KOPT-K1 (cell line): ENCODE data around the gene FAAH.

Source experiments
- H3K27ac ChIP-seq: fragments of 200-600 bp; sonication (generic); 2 replicates; pipeline ENCODE4 v1.5.1; 2016; ENCODE audit warnings: antibody characterized with exemption, mild to moderate bottlenecking, low read depth, low read length; ENCODE audit not compliant: poor library complexity, severe bottlenecking
- H3K36me3 ChIP-seq: fragments of 200-600 bp; sonication (generic); 2 replicates; pipeline ENCODE4 v1.5.1; 2017; ENCODE audit warnings: antibody characterized with exemption, mild to moderate bottlenecking, low read length, moderate library complexity; ENCODE audit not compliant: insufficient read depth
- H3K9me3 ChIP-seq: fragments of 200-600 bp; sonication (generic); 2 replicates; pipeline ENCODE4 v1.5.1; 2017; ENCODE audit warnings: antibody characterized with exemption, low read length, mild to moderate bottlenecking; ENCODE audit not compliant: insufficient read depth, poor library complexity, severe bottlenecking

FAAH gene

DNA sequence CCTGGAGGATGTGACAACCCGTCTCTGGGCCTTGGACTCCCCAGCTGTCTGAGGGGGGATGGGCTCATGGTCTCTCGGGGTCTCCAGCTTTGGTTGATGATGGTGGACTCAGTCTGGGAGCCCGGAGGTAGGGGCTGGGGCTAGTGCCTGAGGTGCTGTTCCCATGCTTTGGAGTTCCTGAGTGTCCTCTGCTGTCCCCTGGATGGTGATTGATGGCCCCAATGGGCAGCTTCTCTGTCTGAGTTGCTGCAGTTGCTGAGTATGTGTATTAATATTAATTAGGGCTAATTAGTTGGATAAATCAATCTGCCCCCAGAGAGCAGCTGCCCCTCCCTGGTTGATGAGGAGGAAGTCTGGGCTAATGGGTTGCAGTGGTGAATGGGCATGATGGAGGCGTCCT lies 30.6 kb downstream of the FAAH start:
- Histone ChIP-seq H3K9me3 (no peaks in the 10 kb centered on the region), H3K27ac (no peak overlapping the region), H3K36me3 (no peaks in the 10 kb centered on the region)

DNA sequence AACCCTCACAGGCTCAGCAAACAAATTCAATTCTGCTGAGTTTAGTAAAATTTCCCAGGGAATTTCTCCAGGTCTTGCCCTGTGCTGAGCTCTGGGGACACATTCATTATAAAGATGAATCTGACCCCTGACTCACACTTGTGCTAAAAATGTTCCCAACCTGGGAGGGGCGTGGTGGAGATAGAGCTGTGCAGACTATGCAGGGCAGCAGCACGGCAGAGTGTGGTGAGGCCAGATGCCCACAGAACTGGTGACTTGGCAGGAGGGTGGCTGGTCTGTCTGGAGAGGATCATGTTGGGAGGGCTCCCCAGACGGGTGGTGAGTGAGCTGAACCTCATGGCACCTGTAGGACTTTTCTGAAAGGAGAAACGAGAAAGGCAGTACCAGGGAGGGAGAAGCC lies 31.6 kb downstream of the FAAH start:
- Histone ChIP-seq H3K36me3 (no peaks in the 10 kb centered on the region), H3K27ac (no peak overlapping the region)

DNA sequence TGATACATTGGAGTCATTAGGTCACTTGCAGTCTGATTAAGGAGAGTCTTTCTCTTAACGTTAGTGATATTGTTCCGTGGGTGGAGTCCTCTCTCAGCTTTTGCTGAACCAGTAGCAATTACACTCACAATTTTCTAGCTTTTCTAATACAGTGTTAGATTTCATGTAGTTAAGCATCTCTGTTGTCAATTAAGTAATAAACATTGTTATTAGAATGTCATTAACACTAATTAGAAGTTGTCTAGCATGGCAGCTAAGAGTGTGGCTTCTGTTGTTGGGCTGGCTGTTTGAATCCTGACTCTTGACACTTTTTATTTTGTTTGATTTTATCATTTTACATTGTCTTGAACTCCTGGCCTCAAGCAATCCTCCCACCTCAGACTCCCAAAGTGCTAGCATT lies 33.4 kb downstream of the FAAH start:
- Histone ChIP-seq H3K27ac (no peak overlapping the region), H3K9me3 (no peaks in the 10 kb centered on the region), H3K36me3 (no peaks in the 10 kb centered on the region)

More for the DNA sequence above, 31.6 kb downstream of the FAAH start:
- no peaks in the 10 kb centered on the region for H3K9me3 ChIP-seq

DNA sequence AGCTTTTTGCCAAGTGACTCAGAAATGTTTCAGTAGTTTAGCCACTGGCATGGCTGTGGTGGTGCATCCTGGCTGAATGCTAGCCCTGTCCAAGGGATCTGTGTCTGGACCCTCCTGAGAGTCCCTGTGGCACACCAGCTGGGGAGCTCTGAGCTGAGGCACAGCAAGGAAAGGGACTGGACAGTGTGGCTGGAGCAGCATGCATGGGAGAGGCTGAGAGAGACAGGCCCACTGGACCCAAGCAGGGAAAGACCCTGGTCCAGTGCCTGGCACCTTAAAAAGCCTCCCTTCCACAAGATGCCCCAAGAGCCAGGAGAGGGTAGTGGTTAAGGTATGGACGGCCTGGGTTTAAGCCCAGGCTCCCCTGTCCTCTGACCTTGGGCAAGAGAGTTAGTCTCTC lies 35.3 kb downstream of the FAAH start:
- Histone ChIP-seq H3K36me3 (no peaks in the 10 kb centered on the region), H3K9me3 (no peaks in the 10 kb centered on the region), H3K27ac (no peak overlapping the region)

DNA sequence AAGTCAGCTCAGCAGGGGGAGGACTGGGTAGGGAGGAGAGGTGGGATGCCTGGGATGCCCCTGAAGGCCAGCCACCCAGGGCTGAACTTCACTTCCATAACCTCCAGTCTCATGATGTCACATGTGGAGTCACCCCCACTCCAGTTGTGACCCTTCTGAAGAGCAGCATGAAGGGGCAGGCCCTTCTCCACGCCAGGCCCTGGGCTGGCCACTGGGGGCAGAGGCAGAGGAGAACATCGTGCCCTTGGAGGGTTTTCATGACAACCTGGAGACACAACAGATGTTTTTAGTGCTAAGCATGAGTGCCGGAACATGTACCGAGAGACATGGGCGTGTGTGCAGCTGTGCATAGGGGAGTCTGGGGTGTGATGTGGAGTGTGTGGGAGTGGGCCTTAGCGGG lies 37.6 kb downstream of the FAAH start:
- Histone ChIP-seq H3K36me3 (no peaks in the 10 kb centered on the region), H3K27ac (no peak overlapping the region), H3K9me3 (no peaks in the 10 kb centered on the region)

DNA sequence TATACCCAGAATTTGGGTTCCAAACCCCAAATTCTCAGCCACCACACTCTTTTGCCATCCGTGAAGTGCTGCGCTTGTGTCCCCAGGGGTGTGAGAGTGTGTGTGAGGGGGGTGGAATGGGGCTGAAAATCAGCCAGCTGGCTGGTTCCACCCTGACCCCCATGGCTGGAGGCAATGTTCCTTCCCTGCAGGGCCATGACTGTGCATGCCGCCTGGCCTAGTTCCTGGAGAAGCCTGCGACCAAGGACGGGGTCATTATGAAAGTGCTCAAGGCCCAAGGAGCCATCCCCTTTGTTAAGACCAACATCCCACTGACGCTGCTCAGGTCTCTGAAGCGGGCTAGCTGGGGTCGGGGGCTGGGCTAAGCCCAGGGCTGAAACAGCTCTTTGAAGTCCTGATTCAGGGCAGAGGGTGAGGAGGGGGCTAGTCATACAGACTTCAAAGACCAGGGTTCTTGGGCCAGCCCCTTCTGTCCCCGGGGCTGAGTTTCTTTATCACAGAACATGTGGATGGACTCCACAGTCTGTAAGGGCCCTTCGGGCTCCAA lies 38.7 kb downstream of the FAAH start:
- Histone ChIP-seq H3K27ac (no peak overlapping the region), H3K9me3 (no peaks in the 10 kb centered on the region), H3K36me3 (no peaks in the 10 kb centered on the region)

DNA sequence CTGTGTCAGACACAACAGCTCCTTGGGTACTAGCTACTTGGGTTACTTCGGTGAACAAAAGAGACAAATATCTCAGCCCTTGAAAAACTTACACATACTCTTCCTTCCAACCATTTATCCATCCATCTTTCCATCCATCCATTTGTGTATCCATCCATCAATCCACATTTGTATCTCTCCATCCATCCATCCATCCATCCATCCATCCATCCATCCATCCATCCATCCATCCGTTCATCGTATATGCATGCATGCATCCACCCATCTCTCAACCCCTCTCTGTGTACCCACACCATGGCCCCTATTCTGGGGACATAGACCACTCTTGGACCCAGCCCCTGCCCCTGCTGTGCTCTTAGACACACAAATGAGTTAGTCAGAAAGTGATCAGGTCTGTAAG lies 40.2 kb downstream of the FAAH start:
- no peak overlapping the region for H3K27ac ChIP-seq
- H3K36me3 ChIP-seq: no peaks in the 10 kb centered on the region
- no peaks in the 10 kb centered on the region for H3K9me3 ChIP-seq

DNA sequence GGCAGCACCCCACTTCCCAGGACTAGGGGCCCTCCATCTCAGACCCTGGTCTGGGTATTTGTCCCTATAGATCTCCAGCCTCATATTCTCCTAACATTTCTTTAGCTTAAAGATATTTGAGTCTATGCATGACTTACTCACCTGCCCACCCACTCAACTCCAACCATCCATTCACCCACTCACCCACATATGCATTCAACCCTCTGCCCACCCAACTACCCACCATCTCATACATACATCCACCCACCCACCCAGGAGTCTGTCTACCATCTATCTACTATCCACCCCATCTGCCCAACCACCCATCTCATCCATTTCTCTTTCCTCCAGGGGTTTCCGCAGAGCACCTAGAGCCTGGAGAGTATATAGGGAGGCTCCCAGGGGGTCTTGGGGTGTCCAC lies 42.7 kb downstream of the FAAH start:
- Histone ChIP-seq H3K36me3 (no peaks in the 10 kb centered on the region), H3K27ac (no peak overlapping the region), H3K9me3 (no peaks in the 10 kb centered on the region)

DNA sequence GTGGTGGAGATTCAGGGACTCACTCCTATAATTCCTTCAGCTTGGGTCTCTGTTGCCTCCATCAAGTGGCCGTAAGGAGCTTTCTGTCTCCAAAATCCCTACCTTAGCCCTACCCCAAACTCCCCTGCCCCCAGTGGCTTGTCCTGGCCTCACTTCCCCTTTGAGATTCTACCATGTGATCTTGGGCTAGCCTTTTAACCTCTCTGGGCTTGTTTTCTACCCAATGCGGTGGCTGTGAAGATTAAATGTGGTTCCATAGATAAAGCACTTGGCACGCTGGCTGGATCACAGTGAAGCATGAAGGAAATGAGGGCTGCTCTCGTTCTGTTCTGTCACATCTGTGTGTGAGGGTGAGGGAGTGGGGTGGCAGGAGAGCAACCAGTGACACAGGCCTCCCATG lies 43.6 kb downstream of the FAAH start:
- Histone ChIP-seq H3K9me3 (no peaks in the 10 kb centered on the region), H3K36me3 (no peaks in the 10 kb centered on the region), H3K27ac (no peak overlapping the region)

DNA sequence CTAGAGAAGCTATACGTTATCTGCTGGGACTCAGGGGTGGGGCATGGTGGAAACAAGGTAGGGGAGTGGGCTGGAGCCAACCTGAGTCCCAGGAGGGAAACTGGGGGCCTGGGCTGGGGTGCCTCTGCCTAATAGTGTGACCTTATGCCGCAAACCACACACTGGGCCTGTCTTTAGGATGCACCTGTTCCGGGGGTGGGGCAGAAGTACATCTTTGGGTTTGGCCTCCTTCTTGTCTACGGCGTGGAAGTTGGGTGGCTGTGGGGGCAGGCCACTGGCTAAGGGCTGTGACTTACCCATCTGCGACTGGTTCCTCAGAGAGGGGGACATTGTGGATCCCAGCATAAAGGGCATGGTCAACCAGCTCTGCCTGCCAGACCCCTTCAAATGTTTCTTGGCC lies 44.2 kb downstream of the FAAH start:
- H3K9me3 ChIP-seq: no peaks in the 10 kb centered on the region
- no peaks in the 10 kb centered on the region for H3K36me3 ChIP-seq
- no peak overlapping the region for H3K27ac ChIP-seq

DNA sequence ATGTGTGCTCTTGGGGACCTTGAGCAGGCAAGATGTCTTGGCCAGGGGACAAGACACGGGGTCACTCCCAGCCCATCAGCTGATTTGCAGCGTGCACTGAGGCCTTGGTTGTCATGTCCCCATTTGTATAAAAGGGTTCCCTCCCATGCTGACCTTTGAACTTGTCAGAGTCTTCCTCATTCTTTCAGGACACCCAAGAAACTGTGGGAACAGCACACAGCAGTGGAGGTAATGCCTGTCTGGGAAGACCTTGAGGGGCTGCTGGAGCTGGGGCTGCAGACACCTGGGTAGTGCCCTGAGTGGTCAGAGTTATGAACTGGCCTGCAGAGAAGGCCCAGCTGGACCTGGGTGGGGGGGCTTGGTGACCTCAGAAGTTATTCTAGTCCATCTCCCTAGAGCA lies 46.4 kb downstream of the FAAH start:
- Histone ChIP-seq H3K27ac (no peak overlapping the region), H3K36me3 (no peaks in the 10 kb centered on the region), H3K9me3 (no peaks in the 10 kb centered on the region)

DNA sequence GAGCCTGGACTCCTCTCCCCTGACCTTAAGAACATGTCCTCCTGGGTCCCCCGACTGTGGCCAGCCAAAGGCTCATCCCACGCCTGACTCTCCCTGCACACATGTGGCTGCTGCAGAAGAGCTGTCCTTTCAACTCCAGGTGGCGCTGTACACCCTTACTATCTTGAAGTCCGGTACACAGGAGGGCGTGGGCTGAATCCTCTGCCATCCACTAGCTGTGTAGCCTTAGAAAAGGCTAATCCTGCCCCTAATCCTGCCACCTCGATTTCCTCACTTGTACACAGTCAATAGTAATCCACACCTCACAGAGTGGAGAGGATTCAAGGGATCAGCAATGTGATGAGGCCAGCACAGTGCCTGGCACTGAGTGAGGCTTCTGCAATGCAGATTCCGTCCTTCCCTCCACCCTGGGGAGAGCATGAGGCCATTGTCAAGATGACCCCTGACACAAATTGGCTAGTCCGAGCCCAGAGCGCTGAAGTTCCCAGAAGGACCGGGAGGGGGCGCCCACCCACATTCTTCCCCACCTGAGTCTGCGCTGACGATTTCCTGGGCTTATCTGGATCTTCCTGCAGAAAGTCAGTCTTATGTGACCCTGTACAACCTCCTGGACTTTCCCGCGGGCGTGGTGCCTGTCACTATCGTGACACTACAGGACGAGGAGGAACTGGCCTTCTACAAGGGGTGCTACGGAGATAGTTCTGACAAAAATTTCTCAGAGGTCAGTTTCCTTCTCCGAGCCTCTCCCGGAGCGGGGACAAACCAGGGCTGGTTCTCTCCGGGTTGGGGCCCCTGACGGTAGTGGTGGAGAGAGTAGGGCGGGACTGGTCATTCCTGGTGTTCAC lies 48.4 kb downstream of the FAAH start:
- Histone ChIP-seq H3K36me3 (no peaks in the 10 kb centered on the region), H3K9me3 (no peaks in the 10 kb centered on the region), H3K27ac (no peak overlapping the region)

DNA sequence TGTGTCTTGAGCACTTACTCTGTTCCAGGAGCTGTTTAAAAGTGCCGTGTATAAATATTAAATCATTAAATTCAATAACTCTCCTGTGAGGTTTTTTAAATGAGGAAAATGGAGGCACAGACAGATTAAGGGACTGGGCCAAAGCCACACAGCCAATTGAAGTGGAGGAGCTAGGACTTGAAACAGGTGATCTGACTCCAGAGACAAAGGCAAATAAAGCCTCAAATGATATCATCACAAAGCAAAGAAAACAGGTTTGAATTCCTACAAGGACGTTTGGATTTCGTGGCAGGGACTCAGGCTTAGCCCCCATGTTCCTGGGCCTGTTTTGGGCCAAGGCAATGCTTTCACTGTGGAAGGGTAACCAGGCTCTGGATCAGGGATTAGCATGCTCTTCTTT lies 50.3 kb downstream of the FAAH start:
- Histone ChIP-seq H3K36me3 (no peaks in the 10 kb centered on the region), H3K27ac (no peak overlapping the region), H3K9me3 (no peaks in the 10 kb centered on the region)

DNA sequence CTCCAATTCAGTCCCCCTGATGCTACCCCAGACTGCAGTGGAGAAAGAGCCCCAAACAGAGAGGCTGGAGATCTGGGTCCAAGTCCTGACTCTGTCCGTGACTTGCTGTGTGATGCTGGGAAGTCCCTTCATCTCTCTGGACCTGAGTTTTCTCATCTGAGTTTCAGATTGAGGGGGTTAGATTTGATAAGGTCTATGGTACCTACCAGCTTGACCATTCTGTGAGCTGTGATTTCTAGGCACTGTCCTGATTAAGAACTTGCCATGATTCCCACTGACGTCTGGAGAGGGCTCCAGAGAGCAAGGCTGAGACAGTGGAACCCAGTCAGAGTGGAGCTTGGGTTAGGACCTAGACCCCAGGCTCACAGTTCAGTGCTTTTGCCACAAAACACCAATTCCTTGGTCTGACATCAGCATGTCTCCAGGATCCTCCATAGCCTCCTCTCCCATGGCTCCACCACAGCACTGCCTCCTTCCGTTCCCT lies 51.7 kb downstream of the FAAH start:
- Histone ChIP-seq H3K36me3 (no peaks in the 10 kb centered on the region), H3K27ac (no peak overlapping the region), H3K9me3 (no peaks in the 10 kb centered on the region)

DNA sequence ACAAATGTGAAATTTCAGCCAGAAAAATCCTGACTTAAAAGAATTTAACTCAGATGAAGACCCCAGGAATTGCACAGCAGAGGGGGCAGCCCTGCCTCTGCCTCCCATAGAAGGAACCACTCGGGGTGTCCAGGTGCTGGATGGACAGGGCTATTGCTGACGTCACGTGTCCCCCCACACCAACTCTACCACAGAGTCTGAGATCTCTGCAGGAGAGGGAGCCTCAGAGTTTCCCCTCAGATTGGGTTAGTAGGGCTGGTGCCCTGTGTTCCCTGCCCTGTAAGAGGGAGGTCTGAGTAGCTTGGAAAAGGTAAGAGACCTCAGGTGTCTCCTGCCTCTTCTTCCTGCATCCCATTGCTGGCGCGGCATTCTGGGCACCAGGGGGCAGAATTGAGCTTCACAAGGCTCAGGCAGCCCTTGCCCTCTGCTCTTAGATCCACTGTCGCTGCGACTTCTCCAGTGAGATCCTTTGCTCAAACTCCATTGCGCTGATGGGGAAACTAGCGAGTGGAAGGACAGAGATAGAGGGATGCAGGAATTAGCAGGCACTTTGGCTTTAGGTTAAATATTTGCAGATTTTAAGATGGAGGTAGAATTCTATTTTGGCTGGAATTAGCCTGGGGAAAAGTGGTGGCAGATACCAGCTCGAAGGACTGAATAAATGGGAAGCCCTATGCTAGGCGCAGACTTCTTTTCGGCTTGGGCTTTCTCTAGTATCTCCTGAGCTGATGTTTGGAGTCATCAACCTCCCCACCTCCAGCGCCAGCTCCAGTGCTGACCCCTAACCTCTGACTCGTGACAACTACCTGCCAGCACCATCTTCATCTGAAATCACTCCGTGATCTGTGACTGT lies 52.8 kb downstream of the FAAH start:
- Histone ChIP-seq H3K27ac (no peak overlapping the region), H3K9me3 (no peaks in the 10 kb centered on the region), H3K36me3 (no peaks in the 10 kb centered on the region)
